GM19395 (cell line): Measurements from ENCODE around the gene PDE4D.

Experiments
- ATAC-seq: cut with Tn5 transposase; IDR thresholded peaks from one replicate; pipeline ENCODE4 v1.9.1; 2021; ENCODE audit warnings: mild to moderate bottlenecking, moderate library complexity; ENCODE audit not compliant: unreplicated experiment

Gene PDE4D

DNA sequence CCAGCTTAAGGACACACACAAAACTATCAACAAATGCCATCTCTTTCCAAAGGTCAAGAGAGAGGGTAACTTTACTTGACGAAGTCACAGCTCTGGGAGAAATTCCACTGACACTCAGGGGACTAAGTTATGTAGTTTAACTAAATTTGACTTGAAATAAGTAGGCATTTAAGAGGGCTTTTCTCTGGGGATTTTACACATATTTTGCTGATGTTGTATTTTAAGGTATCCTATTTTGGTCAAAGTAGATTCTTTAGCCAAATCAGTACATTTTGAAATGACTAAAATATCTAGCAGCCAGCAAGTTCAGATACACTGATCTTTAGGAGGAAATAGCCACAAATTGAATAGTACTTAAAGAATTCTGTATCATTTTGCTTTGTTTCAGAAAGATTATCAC lies 652.0 kb downstream of the PDE4D start:
- no peak for ATAC-seq

GRCh38 chr5:59241119-59241518 lies 652.4 kb downstream of the PDE4D start:
- no peak for ATAC-seq

- peak; percentile 85 for ATAC-seq
These were observed 655.2 kb downstream of the PDE4D start for GRCh38 chr5:59238126-59238902.

DNA sequence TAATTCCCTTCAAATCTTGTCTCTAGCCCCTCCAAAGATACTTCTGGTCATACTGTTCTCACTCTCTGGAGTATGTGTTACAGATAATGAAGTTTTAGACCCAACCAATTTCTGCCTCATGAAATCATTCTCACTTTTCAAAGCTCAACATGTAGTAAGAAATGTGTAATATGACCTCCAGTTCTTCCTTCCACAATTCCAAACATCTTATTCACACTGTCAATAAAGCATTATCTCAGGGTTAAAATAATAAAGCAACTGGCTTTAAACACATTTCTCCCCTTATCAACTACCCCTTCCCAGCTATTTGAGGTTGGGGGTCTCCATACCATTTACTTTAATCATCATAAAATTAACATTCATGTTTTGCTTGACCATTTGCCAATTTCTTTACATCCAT lies 656.5 kb downstream of the PDE4D start:
- no peak for ATAC-seq

DNA sequence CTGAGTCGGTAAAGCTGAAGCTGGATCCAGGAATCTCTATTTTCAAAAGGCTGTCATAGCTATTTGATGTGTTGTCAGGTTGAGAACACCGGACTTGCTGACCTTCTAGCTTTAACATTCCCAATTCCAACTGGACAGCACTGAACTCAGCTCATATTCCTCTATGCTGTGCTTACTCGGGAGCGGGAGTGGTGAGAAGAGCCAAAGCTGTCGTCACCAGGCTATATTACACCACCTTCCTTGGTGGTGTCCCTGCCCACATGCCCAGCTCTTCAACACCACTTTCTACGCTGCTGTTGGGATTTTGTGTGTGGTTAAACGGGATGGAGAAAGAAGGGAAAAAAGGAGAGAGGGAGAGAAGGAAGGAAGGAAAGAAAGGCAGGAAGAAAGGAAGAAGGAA lies 657.1 kb downstream of the PDE4D start:
- ATAC-seq, result no peak

GRCh38 chr5:59234236-59234635 lies 659.3 kb downstream of the PDE4D start:
- ATAC-seq, result no peak

DNA sequence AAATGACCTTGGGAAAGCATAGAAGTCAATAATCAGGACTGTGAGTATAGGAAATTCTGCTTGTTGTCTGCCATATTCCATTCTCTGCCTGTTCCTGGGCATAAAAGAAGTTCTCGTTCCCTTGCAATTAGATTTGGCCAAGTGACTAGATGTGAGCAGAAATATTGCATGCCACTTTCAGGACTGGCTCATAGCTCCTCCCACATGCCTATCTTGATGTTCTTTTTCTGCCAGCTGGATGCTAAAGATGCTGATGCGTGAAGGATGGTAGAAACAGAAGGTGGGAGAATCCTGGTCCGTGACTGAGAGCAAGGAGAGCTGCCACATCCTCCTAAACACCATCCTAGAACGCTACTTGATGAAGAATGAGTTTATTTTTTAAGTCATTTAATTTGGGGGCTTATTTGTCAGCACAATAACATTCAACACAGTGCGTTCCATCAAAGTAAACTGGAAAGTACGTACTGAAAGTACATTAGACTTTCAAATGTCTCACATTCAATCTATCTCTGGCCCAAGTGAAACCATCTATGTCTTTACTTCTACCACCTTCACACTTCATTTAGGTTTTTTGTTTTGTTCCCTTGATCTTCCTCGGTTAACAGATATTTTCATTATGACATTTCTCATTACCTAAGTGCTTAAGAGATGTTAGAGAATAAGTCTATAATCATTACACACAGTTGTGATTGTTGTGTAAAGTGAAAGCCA lies 662.1 kb downstream of the PDE4D start:
- no peak for ATAC-seq

- no peak for ATAC-seq
These were observed 670.6 kb downstream of the PDE4D start for GRCh38 chr5:59222687-59223511.

DNA sequence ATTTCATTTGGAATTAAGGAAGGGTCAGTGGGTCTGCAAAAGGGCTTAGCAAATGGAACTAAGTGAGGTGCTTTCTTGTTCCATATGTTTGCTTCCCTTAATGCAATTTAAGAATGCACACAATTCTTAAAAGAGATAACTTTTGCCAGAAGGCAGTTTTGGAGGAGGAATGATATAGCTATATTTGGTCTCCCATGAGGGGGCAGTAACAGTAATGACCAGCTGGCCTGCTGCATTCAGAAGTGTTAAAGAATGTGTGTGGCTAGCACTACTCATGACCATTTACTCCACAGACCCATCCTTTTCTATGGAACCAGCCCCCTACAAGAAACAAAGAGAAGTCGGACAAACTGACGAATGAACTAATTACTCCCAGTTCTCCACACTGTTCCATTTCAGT lies 671.8 kb downstream of the PDE4D start:
- no peak for ATAC-seq

DNA sequence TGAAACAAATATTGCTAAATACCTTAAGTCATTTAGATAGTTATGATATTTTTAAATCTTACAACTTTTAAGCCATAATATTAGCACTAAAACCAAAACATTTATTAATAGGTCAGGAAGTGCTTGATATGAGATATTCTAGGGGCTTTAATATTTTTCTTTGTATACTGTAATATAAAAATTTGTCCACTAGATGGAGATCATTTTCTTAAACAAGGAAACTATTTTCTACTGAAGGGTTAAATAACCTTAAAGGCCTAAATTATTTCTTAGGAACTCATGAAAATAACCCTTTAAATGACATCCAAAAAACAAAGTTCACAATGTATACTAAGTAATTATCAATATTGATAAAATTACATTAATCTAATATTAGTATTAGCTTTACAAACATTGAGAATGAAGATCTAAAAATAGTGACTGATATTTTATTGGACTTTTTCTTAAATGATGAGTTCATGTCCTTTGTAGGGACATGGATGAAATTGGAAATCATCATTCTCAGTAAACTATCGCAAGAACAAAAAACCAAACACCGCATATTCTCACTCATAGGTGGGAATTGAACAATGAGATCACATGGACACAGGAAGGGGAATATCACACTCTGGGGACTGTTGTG lies 675.0 kb downstream of the PDE4D start:
- no peak for ATAC-seq

DNA sequence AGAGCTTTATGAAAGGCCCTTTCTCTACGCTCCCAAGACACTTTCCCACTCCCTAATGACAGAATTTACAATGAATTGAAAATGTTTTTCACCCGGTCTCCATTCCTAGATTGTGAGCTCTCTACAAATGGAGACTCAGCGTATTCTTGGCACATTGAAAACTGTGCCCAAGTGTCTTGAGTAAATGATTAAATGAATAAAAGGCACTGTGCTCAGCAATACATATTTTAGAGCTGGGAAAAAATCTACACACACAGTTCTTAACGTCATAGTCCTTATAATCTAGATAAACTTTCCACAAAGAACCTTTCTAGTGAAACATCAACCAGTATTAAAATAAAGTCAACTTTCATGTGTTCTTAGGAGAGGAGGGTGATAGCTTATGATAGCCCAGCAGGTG lies 676.7 kb downstream of the PDE4D start:
- ATAC-seq, result no peak

GRCh38 chr5:59212596-59212995 lies 680.9 kb downstream of the PDE4D start:
- ATAC-seq, result no peak

GRCh38 chr5:59209758-59210359 lies 683.7 kb downstream of the PDE4D start:
- ATAC-seq, result no peak

DNA sequence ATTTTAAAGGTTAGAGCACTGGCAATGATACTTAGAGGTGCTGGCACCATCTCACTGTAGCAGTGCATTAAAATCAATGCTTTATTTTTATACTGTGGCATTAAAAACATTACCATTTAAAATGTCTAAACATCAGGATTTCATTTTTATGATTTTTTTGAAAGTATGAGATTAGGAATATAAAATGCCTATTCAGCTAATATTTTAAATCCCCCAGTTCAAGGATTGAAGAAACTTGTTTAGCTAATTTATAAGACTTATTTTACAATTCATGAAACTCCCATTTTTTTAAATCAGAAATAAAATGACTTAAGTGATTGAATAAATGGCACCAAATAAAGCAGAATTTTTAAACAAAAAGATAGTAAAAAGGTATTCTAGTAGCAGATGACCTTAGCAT lies 685.1 kb downstream of the PDE4D start:
- no peak for ATAC-seq

DNA sequence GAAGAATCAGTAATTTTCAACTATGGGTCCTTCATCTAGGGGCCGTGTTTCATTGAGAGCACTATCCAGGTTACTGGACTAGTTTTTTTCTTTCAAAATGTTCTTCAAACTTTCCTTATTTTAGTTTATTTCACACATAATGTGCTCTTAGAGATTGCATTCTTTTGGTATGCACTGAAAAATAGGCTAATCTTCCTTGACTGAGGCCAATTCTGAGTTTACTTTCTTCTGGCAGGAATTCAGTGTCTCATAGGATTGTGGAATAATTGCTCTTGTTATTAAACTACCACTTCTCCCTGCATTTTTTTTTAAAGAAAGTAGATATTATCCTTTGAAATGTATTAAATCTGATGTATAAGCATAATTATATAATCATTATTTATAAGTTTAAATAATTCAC lies 686.1 kb downstream of the PDE4D start:
- no peak for ATAC-seq

DNA sequence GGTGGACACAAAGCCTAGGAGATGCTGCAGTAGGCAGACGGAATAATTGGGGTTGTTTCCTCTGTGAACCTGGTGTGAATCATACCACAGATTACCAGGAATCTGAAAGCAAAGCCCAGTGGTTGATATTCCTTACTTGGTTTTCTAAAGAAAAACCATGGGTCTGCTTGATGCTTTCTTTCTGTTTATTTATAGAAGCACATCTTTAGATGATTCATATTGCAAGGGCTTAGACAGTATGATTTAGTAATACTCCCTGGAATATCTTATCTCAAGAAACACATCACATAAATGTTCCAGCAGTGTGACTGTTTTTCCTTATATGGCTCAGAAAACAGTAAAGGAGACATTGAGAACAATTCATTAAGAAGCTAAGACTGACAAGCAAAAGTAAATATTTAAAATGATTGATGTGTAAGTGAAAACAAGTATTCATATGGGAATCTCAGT lies 687.4 kb downstream of the PDE4D start:
- no peak for ATAC-seq

DNA sequence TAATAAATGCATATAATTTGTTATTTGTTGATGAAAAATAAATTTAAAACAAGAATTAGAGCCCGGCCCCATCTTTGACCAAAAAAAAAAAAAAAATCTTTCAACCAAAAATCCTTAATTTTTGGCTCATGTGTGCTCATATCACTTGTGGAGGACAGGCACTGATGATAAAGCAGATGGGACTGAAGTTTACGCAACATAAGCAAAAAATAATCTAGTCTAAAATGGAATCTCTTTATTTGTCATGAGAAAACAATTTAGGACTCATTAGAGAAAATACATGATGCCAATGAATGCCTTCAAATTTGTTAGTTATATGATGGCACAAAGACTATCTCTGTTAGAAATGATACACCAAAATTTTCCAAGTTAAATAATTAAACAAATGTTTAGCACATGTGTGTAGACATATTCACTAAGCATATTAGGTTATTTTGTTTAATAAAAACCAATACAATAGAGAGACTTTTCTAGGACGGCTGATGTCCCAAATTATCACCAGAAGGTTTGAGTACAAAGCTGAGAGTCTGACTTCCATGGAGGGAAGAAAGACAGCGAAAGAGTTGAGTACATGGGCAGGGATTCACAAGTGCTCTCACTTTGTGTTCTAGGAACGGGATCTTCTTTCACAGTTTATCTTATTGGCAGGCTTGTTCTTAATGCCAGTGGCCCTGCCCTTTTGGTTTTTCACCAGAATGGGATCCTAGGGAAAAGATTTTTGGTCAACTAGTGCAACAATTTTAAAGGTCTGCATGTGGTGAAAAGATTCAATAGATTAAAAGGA lies 689.2 kb downstream of the PDE4D start:
- no peak for ATAC-seq

DNA sequence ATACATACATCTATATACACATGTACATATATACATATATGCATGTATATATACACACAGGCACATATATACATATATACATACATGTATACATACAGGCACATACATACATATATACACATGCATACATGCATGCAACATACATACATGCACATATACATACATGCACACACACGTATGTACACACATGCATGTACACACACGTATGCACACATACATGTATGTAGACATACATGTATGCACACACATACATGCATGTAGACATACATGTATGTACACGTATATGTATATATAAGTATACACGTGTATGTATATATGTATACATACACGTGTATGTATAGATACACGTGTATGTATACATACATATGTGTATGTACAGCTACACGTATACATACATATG lies 693.7 kb downstream of the PDE4D start:
- no peak for ATAC-seq

- ATAC-seq, result no peak
These were observed 694.7 kb downstream of the PDE4D start for GRCh38 chr5:59198832-59199231.

DNA sequence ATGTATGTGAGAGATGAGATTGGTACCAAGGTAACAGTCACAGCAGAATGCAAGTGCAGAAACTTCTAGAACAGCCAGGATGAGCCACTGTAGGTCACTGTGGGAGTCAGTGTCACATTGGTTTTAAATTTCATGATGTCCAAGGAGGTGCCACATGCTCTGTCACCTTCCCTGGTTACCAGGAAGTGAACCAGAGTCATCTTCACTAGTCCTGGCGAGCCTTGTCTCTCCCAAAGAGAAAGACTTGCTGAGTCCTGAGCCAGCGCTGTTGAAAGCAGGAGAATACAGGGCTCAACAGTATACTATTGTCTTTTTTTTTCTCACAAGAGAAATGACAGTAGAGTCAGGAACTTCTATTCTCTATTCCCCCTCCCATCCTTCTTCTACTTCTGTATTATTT lies 695.2 kb downstream of the PDE4D start:
- no peak for ATAC-seq
